CD4-positive, CD25-positive, alpha-beta regulatory T cell (primary cell): Measurements from ENCODE around the gene ACOX3. TPM values are rescaled to one million over a fixed set of nuclear protein-coding genes. Genes with fewer than 3 reads are reported as not detected.
"Not testable (repeated sequence)": the region's sequence is repeated elsewhere in the genome, so short reads cannot be mapped to it uniquely, and the experiment has no call there.

Source experiments
- ATAC-seq, 2 donors: fragments of 150-1000 bp; cut with Tn5 transposase; one replicate each; pipeline ENCODE4 v1.10.0; 2021; ENCODE audit warnings: low read depth in 2 of 2, moderate number of reproducible peaks in 2 of 2, moderate library complexity in 1 of 2
- DNase-seq, 3 donors: peaks; one replicate each; pipeline versions ENCODE4 v3.0.0 to v3.0.0-alpha.2; 2012 to 2022; ENCODE audit warnings: mixed read lengths in 1 of 3
- H3K27ac ChIP-seq: one replicate; pipeline ENCODE4 v1.7.0; 2013; ENCODE audit warnings: mild to moderate bottlenecking, low read length; ENCODE audit not compliant: insufficient read depth, poor library complexity, severe bottlenecking
- H3K27me3 ChIP-seq: one replicate; pipeline ENCODE4 v1.7.0; 2013; ENCODE audit warnings: low read length; ENCODE audit not compliant: control insufficient read depth, insufficient read depth
- H3K36me3 ChIP-seq: one replicate; pipeline ENCODE4 v1.7.0; 2013; ENCODE audit warnings: mild to moderate bottlenecking, low read length, moderate library complexity; ENCODE audit not compliant: control insufficient read depth, insufficient read depth
- H3K4me1 ChIP-seq: 2 replicates; pipeline ENCODE4 v1.7.0; 2013; ENCODE audit warnings: mild to moderate bottlenecking, low read length; ENCODE audit not compliant: insufficient read depth, control insufficient read depth, poor library complexity, severe bottlenecking
- H3K4me3 ChIP-seq: one replicate; pipeline ENCODE4 v1.7.0; 2013; ENCODE audit warnings: low read depth, mild to moderate bottlenecking, low read length, moderate library complexity
- H3K9me3 ChIP-seq, 2 experiments: 1 replicate in 1 of 2; 2 replicates in 1 of 2; pipeline ENCODE4 v1.7.0; 2013; ENCODE audit warnings: low read length in 2 of 2, mild to moderate bottlenecking in 1 of 2, moderate library complexity in 1 of 2; ENCODE audit not compliant: control insufficient read depth in 2 of 2
- H3K27ac Mint-ChIP-seq, 3 donors: one replicate each; pipeline ENCODE4 v1.8.0; 2020 to 2022; ENCODE audit warnings: mild to moderate bottlenecking in 3 of 3, mixed read lengths in 3 of 3, moderate library complexity in 2 of 3
- H3K27me3 Mint-ChIP-seq: one replicate; pipeline ENCODE4 v1.8.0; 2022; ENCODE audit warnings: mild to moderate bottlenecking, mixed read lengths
- H3K36me3 Mint-ChIP-seq: one replicate; pipeline ENCODE4 v1.8.0; 2020; ENCODE audit warnings: mixed read lengths
- H3K4me1 Mint-ChIP-seq, 4 donors: one replicate each; pipeline ENCODE4 v1.8.0; 2020 to 2022; ENCODE audit warnings: mixed read lengths in 4 of 4, mild to moderate bottlenecking in 1 of 4
- H3K4me3 Mint-ChIP-seq, 4 donors: one replicate each; pipeline ENCODE4 v1.8.0; 2020 to 2022; ENCODE audit warnings: mild to moderate bottlenecking in 4 of 4, mixed read lengths in 4 of 4, moderate library complexity in 3 of 4
- H3K9me3 Mint-ChIP-seq, 7 donors: one replicate each; pipeline ENCODE4 v1.8.0; 2020 to 2022; ENCODE audit warnings: mixed read lengths in 7 of 7, mild to moderate bottlenecking in 3 of 7, moderate library complexity in 2 of 7
- polyA plus RNA-seq, 4 donors: library from polyadenylated mRNA; unstranded; fragments of 300-500 nt; fragmentation: Illumina TruSeq; gene quantifications; one replicate each; pipeline ENCODE4 v1.2.3, GENCODE V29; 2021
- total RNA-seq: library from RNA; stranded (reverse); gene quantifications from one replicate; pipeline ENCODE4 v1.2.3, GENCODE V29; 2022

Gene ACOX3
- total RNA-seq, result 13.2 TPM
- 10 to 100 TPM; 13.0 to 22.0 (median 14.7) TPM for polyA plus RNA-seq

DNA sequence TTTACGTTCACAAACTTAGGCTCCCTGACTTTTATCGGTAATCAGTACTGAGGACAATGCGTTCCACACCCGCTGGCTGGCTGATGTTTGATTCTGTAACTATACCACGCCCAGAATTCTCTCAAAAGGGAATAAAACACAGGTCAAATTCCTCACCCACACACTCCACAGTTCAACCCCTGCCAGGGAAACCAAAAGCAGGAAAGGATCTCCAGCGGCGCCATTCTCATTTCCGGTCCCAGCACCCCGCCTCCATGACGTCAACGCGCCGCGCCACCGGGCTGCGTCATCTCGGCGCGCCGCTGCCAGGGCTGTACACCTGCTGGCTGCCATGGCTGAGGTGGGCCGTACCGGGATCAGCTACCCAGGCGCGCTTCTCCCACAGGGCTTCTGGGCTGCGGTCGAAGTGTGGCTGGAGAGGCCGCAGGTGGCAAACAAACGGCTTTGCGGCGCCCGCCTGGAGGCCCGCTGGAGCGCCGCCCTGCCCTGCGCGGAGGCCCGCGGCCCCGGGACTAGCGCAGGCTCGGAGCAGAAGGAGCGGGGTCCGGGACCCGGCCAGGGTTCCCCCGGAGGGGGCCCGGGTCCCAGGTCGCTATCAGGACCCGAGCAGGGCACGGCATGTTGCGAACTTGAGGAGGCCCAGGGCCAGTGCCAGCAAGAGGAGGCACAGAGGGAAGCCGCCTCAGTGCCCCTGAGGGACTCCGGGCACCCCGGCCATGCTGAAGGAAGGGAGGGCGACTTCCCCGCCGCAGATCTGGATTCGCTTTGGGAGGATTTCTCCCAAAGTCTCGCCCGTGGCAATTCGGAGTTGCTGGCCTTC is at the start of gene ACOX3, which contains the start of gene TRMT44:
ACOX3 (minus strand) TSS at position 232 of the 820 bp plus-strand sequence. CDS start 24,202 bp downstream, outside the sequence.
TRMT44 (plus strand) TSS at position 286 of the 820 bp plus-strand sequence; CDS start at position 332, 46 bp downstream.
- DNase-seq (peak; percentile 93 to 96 (median 93)), ATAC-seq (peak; percentile 86 to 91)
- no peaks in the 10 kb centered on the region for H3K36me3 ChIP-seq
- H3K9me3 ChIP-seq, result no peaks in the 10 kb centered on the region
- peak within 1 kb of the TSS; percentile 92 for H3K27ac ChIP-seq
- Mint-ChIP-seq H3K27me3 (no peaks in the 10 kb centered on the region), H3K4me3 (peak within 1 kb of the TSS; percentile 95 to 99 (median 98)), H3K9me3 (peaks cover 0 to 2% (median 0%) of the 10 kb centered on the region in 7 donors), H3K27ac (peak within 1 kb of the TSS; percentile 98 to 100 (median 99)), H3K36me3 (peaks cover 13% of the 10 kb centered on the region), H3K4me1 (peaks cover 50 to 87% (median 68%) of the 10 kb centered on the region in 4 donors)
- peak within 1 kb of the TSS; percentile 100 for H3K4me3 ChIP-seq
- no peaks in the 10 kb centered on the region for H3K27me3 ChIP-seq
- H3K4me1 ChIP-seq, result peaks cover 56% of the 10 kb centered on the region

DNA sequence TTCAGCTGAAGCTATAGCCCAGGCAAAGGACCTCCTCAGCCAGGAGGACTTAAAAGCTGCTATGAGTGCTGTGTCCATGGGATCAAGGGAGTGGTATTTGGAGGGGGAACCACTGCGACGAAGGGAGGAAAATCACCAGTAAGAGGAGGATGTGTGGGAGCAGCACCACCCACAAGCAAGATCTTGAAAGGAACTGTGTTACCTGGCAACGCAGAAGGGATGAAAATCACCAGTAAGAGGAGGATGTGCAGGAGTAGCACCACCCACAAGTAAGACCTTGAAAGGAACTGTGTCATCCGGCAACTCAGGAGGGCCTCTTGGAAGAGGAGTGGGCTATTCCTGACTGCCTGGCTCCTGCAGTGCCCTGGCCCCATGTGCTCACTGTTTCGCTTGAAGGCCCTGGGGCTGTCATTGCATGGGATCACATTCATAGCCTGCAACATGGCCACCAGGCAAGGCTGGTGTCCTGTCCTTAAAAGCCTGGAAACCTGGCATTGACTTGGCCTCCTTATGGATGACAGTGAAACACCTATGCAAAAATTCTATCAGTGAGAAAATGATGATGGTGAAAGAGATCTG is 48.4 kb upstream of the ACOX3 start:
- Histone ChIP-seq H3K4me3 (no peak overlapping the region), H3K27ac (no peak overlapping the region), H3K4me1 (no peaks in the 10 kb centered on the region), H3K9me3 (no peaks in the 10 kb centered on the region), H3K36me3 (no peaks in the 10 kb centered on the region), H3K27me3 (no peaks in the 10 kb centered on the region)
- no peak for ATAC-seq
- Mint-ChIP-seq H3K9me3 (peaks cover 0 to 4% (median 0%) of the 10 kb centered on the region in 7 donors), H3K4me1 (peaks cover 0 to 6% (median under 1%) of the 10 kb centered on the region in 4 donors), H3K27me3 (no peaks in the 10 kb centered on the region), H3K4me3 (no peak overlapping the region), H3K27ac (no peak overlapping the region), H3K36me3 (peaks cover 13% of the 10 kb centered on the region)
- no peak for DNase-seq

DNA sequence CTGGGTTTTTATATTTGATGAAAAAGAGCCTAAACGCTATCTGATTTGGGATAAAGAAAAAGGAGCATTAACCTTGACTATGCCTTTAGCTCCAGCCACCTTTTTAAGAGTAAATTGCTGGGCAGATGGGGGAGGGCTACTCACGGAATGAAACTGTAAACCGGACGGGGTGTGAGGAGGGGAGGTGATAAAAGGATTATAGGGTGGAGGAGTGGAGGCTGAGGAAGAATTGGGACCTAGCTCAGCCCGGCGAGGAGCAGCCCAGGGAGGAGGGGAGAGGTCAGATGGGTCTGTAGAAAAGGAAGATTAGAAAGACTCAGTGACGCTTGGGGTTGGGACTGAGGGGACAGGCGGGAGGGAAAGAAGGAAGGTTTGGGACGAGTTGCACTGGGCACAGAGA is 46.1 kb upstream of the ACOX3 start:
- not testable (repeated sequence) for H3K4me1 ChIP-seq, H3K27me3 Mint-ChIP-seq, H3K27ac ChIP-seq, H3K4me3 Mint-ChIP-seq, H3K9me3 ChIP-seq, H3K27me3 ChIP-seq, H3K9me3 Mint-ChIP-seq, H3K36me3 ChIP-seq, DNase-seq, ATAC-seq, H3K4me1 Mint-ChIP-seq, H3K27ac Mint-ChIP-seq, H3K4me3 ChIP-seq
- H3K36me3 Mint-ChIP-seq, result peaks cover 13% of the 10 kb centered on the region

DNA sequence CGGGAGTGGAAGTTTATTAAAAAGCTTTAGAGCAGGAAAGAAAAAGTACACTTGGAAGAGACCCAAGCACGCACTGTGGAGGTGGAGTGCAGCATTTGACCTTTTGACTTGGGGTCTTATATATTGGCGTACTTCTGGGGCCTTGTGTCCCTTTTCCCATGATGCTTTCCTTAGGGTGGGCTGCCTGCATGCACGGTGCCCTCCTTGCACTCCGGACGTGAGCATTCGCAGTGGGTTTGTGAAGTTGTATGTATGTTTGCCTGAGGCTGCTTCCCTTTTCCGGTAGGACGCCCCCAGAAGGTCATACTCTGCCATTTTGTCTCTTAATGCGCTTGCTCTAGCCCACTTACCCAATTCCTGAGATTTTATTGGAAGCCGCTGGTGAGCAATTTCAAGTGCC is 39.7 kb upstream of the ACOX3 start:
- DNase-seq (no peak), ATAC-seq (no peak)
- H3K27ac Mint-ChIP-seq, result no peak overlapping the region
- peaks cover 0 to 4% (median 2%) of the 10 kb centered on the region in 4 donors for H3K4me1 Mint-ChIP-seq
- no peaks in the 10 kb centered on the region for H3K9me3 ChIP-seq
- no peaks in the 10 kb centered on the region for H3K27me3 ChIP-seq
- no peaks in the 10 kb centered on the region for H3K4me1 ChIP-seq
- H3K36me3 ChIP-seq, result no peaks in the 10 kb centered on the region
- no peaks in the 10 kb centered on the region for H3K27me3 Mint-ChIP-seq
- no peak overlapping the region for H3K4me3 Mint-ChIP-seq
- peaks cover 14% of the 10 kb centered on the region for H3K36me3 Mint-ChIP-seq
- H3K9me3 Mint-ChIP-seq, result peaks cover 0 to 1% (median 0%) of the 10 kb centered on the region in 7 donors
- no peak overlapping the region for H3K4me3 ChIP-seq
- H3K27ac ChIP-seq, result no peak overlapping the region

DNA sequence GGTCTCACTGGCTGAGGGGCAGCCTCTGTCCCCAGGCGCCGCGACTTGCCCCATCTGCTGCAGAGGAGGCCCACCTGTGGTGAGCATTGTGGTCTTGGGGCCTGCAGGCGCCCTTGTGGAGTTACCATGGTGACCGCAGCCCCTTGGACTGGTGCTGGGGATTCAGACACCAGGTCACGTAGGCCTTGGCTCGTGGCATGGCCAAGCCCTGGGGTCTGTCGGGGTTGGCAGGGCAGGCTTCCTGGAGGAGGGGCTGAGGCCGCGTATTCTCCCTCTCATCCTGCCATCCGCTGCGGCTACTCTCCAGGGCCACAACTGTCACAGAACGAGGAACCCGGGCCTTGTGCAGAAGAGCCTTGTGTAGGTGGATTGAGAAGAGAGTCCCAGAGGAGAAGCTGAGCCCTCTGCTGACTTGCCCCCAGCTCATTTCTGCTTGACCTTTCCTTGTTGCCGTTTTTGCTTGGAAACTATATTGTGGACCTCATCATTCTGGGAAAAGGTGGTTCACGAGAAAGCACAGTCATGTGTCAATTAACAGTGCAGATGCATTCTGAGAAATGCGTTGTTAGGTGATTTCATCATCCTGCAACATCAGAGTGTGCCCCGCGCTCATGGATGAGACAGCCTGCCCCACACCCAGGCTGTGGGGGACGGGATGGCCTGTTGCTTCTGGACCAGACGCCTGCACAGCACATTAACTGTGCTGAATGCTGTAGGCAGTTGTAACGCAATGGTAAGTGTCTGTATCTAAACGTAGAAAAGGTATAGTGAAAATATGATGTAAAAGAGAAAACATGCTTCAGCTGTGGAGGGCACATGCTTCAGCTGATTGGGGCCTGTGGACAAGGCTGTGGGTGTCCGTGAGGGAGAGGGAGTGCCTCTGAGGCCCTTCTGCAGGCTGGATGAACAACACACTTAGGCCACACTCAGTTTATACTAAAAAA is 38.5 kb upstream of the ACOX3 start:
- Histone ChIP-seq H3K27me3 (no peaks in the 10 kb centered on the region), H3K36me3 (no peaks in the 10 kb centered on the region), H3K4me3 (no peak overlapping the region), H3K4me1 (no peaks in the 10 kb centered on the region), H3K9me3 (no peaks in the 10 kb centered on the region), H3K27ac (no peak overlapping the region)
- Mint-ChIP-seq H3K27me3 (no peaks in the 10 kb centered on the region), H3K4me1 (peaks cover 0 to 4% (median 1%) of the 10 kb centered on the region in 4 donors), H3K9me3 (peaks cover 0 to 1% (median 0%) of the 10 kb centered on the region in 7 donors), H3K27ac (no peak overlapping the region), H3K36me3 (peaks cover 14% of the 10 kb centered on the region), H3K4me3 (no peak overlapping the region)
- no peak for ATAC-seq
- no peak for DNase-seq

DNA sequence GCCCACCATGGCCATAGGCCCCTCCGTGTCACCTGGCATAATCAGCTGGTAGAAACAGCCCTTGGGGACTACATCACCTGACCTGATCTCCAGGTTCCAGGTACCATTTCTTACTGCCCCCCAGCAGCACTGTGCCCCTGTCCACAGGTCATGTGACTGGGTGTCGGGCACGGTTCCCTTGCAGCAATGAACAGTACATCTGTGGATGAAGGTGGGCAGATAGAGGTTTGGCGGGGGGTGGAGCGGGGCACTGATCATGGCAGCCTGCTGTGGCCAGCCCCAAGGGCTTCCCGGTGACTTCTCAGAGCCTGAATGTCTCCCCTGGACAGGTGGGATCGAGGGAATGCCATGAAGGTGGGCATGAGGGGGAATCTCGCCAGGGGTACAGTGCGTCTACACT is 37.8 kb upstream of the ACOX3 start:
- no peak overlapping the region for H3K4me3 ChIP-seq
- ATAC-seq, result no peak
- H3K4me3 Mint-ChIP-seq, result no peak overlapping the region
- no peaks in the 10 kb centered on the region for H3K4me1 ChIP-seq
- H3K4me1 Mint-ChIP-seq, result peaks cover 0 to 4% (median 1%) of the 10 kb centered on the region in 4 donors
- no peaks in the 10 kb centered on the region for H3K27me3 ChIP-seq
- peaks cover 14% of the 10 kb centered on the region for H3K36me3 Mint-ChIP-seq
- H3K9me3 ChIP-seq, result no peaks in the 10 kb centered on the region
- no peak overlapping the region for H3K27ac ChIP-seq
- no peak overlapping the region for H3K27ac Mint-ChIP-seq
- H3K36me3 ChIP-seq, result no peaks in the 10 kb centered on the region
- DNase-seq, result no peak
- peaks cover 0 to 1% (median 0%) of the 10 kb centered on the region in 7 donors for H3K9me3 Mint-ChIP-seq
- H3K27me3 Mint-ChIP-seq, result no peaks in the 10 kb centered on the region

DNA sequence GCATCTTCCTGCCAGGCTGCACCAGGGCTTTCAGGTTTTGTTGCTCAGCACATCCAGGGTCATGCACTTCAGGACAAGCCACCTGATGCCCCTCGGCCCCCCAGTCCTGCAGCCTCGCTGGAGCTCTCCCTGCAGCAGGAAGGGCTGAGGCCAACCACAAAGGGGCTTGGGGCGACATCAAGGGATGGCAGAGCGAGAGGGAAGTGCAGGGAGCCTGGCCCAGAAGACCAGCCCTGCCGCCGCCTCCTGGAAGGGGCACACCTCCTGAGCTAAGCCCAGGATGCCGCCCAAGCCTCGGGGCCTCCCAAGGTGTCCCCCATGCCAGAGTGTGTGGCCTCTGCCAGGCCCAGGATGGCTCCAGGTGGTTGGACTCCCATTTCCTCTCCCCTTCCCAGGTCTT is 37.2 kb upstream of the ACOX3 start:
- H3K27me3 ChIP-seq, result no peaks in the 10 kb centered on the region
- DNase-seq, result no peak

More for the DNA sequence above, 37.2 kb upstream of the ACOX3 start:
- H3K9me3 Mint-ChIP-seq, result peaks cover 0 to 1% (median 0%) of the 10 kb centered on the region in 7 donors
- no peaks in the 10 kb centered on the region for H3K4me1 ChIP-seq
- H3K27ac Mint-ChIP-seq, result no peak overlapping the region
- no peaks in the 10 kb centered on the region for H3K36me3 ChIP-seq
- H3K27ac ChIP-seq, result no peak overlapping the region
- H3K36me3 Mint-ChIP-seq, result peaks cover 14% of the 10 kb centered on the region
- no peak for ATAC-seq
- no peak overlapping the region for H3K4me3 Mint-ChIP-seq
- peaks cover 0 to 4% (median 1%) of the 10 kb centered on the region in 4 donors for H3K4me1 Mint-ChIP-seq
- no peak overlapping the region for H3K4me3 ChIP-seq
- no peaks in the 10 kb centered on the region for H3K27me3 Mint-ChIP-seq
- no peaks in the 10 kb centered on the region for H3K9me3 ChIP-seq
